K562 (cell line): ENCODE data around the gene CARMIL1. TPM values are rescaled to one million over a fixed set of nuclear protein-coding genes. Genes with fewer than 3 reads are reported as not detected.

Experiments used
- ATAC-seq: fragments of 200-7000 bp; cut with Tn5 transposase; 3 replicates; pipeline ENCODE4 v1.9.1; 2020; ENCODE audit warnings: moderate library complexity
- BruUV-seq: library from RNA; stranded (reverse); fragments of 400-500 nt; replicated peaks from 2 replicates; lab custom pipeline; 2021; lab: Mats Ljungman, UMichigan
- CTCF ChIA-PET: fragments of 300-600 bp; formaldehyde crosslinking; extraction: SDS; loops from one replicate; lab custom pipeline; 2021; ENCODE audit warnings: low intra/inter-chr PET ratio; lab: Yijun Ruan, JAX
- POLR2A ChIA-PET: fragments of 300-600, 350-650 bp; sonication (Branson Sonifier 250); formaldehyde crosslinking; extraction: SDS; loops from one replicate; lab custom pipeline; 2021; ENCODE audit warnings: antibody characterized with exemption, inconsistent platforms; lab: Yijun Ruan, JAX
- DNase-seq, 4 experiments: peaks; one replicate each; pipeline versions ENCODE4 v3.0.0 to v3.0.0-alpha.2; 2011 to 2018; ENCODE audit warnings: low spot score in 3 of 4, mixed read lengths in 3 of 4; ENCODE audit errors: extremely low read depth in 1 of 4
- FAIRE-seq: peaks from 2 replicates; lab custom pipeline; 2011; peaks lifted over from hg19 to GRCh38; lab: Jason Lieb, UNC
- H2AFZ ChIP-seq: 2 replicates; pipeline ENCODE4 v1.6.0; 2011; ENCODE audit warnings: low read depth, low read length, control low read depth, inconsistent platforms
- H3K27ac ChIP-seq: fragments of 200-600 bp; 3 replicates; pipeline ENCODE4 v1.8.0; 2011; ENCODE audit warnings: low read depth, mild to moderate bottlenecking, control low read depth, inconsistent platforms, low read length, moderate library complexity, mixed read lengths; ENCODE audit errors: extremely low read depth
- H3K27me3 ChIP-seq, 2 experiments: fragments of 300-600 bp in 1 of 2; 2 replicates in 1 of 2; 3 replicates in 1 of 2; pipeline versions ENCODE4 v1.6.0 to v1.8.0; 2011; ENCODE audit warnings: inconsistent platforms in 2 of 2, low read length in 2 of 2, mild to moderate bottlenecking in 1 of 2, mixed read lengths in 1 of 2, moderate library complexity in 1 of 2; ENCODE audit not compliant: control insufficient read depth in 2 of 2, insufficient read depth in 2 of 2
- H3K36me3 ChIP-seq: fragments of 300-600 bp; 3 replicates; pipeline ENCODE4 v1.8.0; 2011; ENCODE audit warnings: mild to moderate bottlenecking, low read length, inconsistent platforms; ENCODE audit not compliant: control insufficient read depth, insufficient read depth
- H3K4me1 ChIP-seq, 2 experiments: fragments of 200-600 bp in 1 of 2; replicated peaks in 1 of 2; 2 replicates in 1 of 2; 3 replicates in 1 of 2; pipeline versions ENCODE4 v1.5.1 to v1.8.0; 2011; ENCODE audit warnings: inconsistent platforms in 2 of 2, low read length in 2 of 2, mild to moderate bottlenecking in 1 of 2, mixed read lengths in 1 of 2, moderate library complexity in 1 of 2; ENCODE audit not compliant: control insufficient read depth in 2 of 2, insufficient read depth in 2 of 2
- H3K4me2 ChIP-seq: 2 replicates; pipeline ENCODE4 v1.6.1; 2011; ENCODE audit warnings: low read length, control low read depth, inconsistent platforms, mixed read lengths; ENCODE audit not compliant: insufficient read depth
- H3K4me3 ChIP-seq: fragments of 200-600 bp; sonication (generic), shearing (Covaris generic); 2 replicates; pipeline ENCODE4 v1.5.1; 2016; ENCODE audit warnings: control low read depth, inconsistent platforms
- H3K79me2 ChIP-seq: fragments of 200-600 bp; 3 replicates; pipeline ENCODE4 v1.8.0; 2011; ENCODE audit warnings: low read length, inconsistent platforms; ENCODE audit not compliant: control insufficient read depth, insufficient read depth
- H3K9ac ChIP-seq, 2 experiments: 2 replicates each; pipeline versions ENCODE4 v1.6.0 to v1.6.1; 2011; ENCODE audit warnings: low read depth in 2 of 2, low read length in 2 of 2, control low read depth in 1 of 2, inconsistent platforms in 1 of 2, mild to moderate bottlenecking in 1 of 2, mixed read lengths in 1 of 2; ENCODE audit not compliant: insufficient read depth in 1 of 2
- H3K9me1 ChIP-seq: one replicate; pipeline ENCODE4 v1.6.0; 2011; ENCODE audit warnings: inconsistent platforms, mild to moderate bottlenecking, low read length, moderate library complexity; ENCODE audit not compliant: control insufficient read depth, insufficient read depth
- H3K9me3 ChIP-seq: replicated peaks from 2 replicates; pipeline ENCODE4 v1.5.1; 2011; ENCODE audit warnings: low read depth, low read length, inconsistent platforms; ENCODE audit not compliant: control insufficient read depth, insufficient read depth
- H4K20me1 ChIP-seq: replicated peaks from 2 replicates; pipeline ENCODE4 v1.6.1; 2011; ENCODE audit warnings: low read length, inconsistent platforms, mixed read lengths; ENCODE audit not compliant: control insufficient read depth, insufficient read depth
- DACH1 ChIP-seq: fragments of 450-650 bp; IDR thresholded peaks from 2 replicates; pipeline ENCODE4 v1.6.1; 2018; ENCODE audit not compliant: partially characterized antibody
- GABPB2 ChIP-seq: fragments of 250-450 bp; sonication (Bioruptor Pico); conservative IDR thresholded peaks from 2 replicates; pipeline ENCODE4 v1.5.1; 2021; ENCODE audit warnings: mild to moderate bottlenecking
- PTRF ChIP-seq: fragments of 450-650 bp; IDR thresholded peaks from 2 replicates; pipeline ENCODE4 v1.6.1; 2016; ENCODE audit warnings: mild to moderate bottlenecking, missing genetic modification characterization, missing compliant biosample characterization
- ZNF316 ChIP-seq: fragments of 450-650 bp; IDR thresholded peaks from 2 replicates; pipeline ENCODE4 v1.6.1; 2016
- ZNF717 ChIP-seq: fragments of 250-450 bp; sonication (Bioruptor Pico); IDR thresholded peaks from 2 replicates; pipeline ENCODE4 v1.5.0; 2021
- WGBS: fragments of 100-300 bp; shearing (Covaris generic); methylation state at CpG from one replicate; pipeline ENCODE4 v1.1.6; 2016; ENCODE audit warnings: low coverage, mixed read lengths; ENCODE audit not compliant: insufficient coverage; ENCODE audit errors: missing lambda C conversion rate; 5-methylcytosine and 5-hydroxymethylcytosine counted together
- in situ Hi-C: fragments of 300-500 bp; cut with MboI; formaldehyde crosslinking; loops from 4 replicates; pipeline ENCODE4 v1.15.0; 2018; ENCODE audit warnings: inconsistent platforms, mixed read lengths
- intact Hi-C: fragments of 100-400 bp; cut with micrococcal nuclease; formaldehyde crosslinking; loops from 2 replicates; pipeline ENCODE4 v1.14.2; 2022
- polyA plus RNA-seq, 8 experiments: library from polyadenylated mRNA; depleted of rRNA in 4 of 8; stranded (reverse) in 5 of 8; unstranded in 3 of 8; fragments of >200 nt; fragmentation: Nextera tagmentation in 2 of 8; fragmentation: Illumina TruSeq in 1 of 8; extraction: Ambion mirVana in 2 of 8; extraction: Trizol in 1 of 8; gene quantifications; 2 replicates each; pipeline versions ENCODE4 v1.2.1 to v1.2.3, GENCODE V29; 2011 to 2014; ENCODE audit warnings: inconsistent platforms in 1 of 8, missing spikeins in 1 of 8
- total RNA-seq, 7 experiments: library from RNA; depleted of rRNA in 6 of 7; stranded (reverse); fragments of >200 nt in 6 of 7; fragmentation: Illumina TruSeq in 2 of 7; extraction: Trizol in 2 of 7; gene quantifications; 2 replicates each; pipeline versions ENCODE4 v1.2.1 to v1.2.3, GENCODE V29; 2011 to 2021; ENCODE audit warnings: low replicate concordance in 1 of 7

CARMIL1 gene
- total and polyA plus RNA-seq, 9 of the 15 experiments (the other 6 are each of a cell fraction or from before 2014, with no cell fraction given), result 0.04 to 0.32 (median 0.10) TPM; not detected in 1

GRCh38 chr6:25468881-25469280 lies 189.7 kb downstream of the CARMIL1 start:
- in situ Hi-C loops, result no loop called here
- TF ChIP-seq ZNF717 (CRISPR knock-in tag), result no peak
- TF ChIP-seq ZNF316, result peak; percentile 33; the same call in 1 of the 2 replicates
- TF ChIP-seq, all 486 proteins: peak for 1
- ChIA-PET CTCF (no interaction called here), POLR2A (no interaction called here)
- DNase-seq (no peak), FAIRE-seq (no peak), ATAC-seq (no peak)
- no peaks in the 10 kb centered on the region for H4K20me1 ChIP-seq
- 0% methylated on average over 2 of the region's 2 CpGs for WGBS
- intact Hi-C loops, result no loop called here
- H3K4me3 ChIP-seq, result no peak overlapping the region
- no peak overlapping the region for H3K4me2 ChIP-seq
- no peak overlapping the region for H3K9ac ChIP-seq
- no peaks in the 10 kb centered on the region for H3K4me1 ChIP-seq
- no peaks in the 10 kb centered on the region for H3K36me3 ChIP-seq
- no peaks in the 10 kb centered on the region for H3K9me3 ChIP-seq
- no peak overlapping the region for H3K27ac ChIP-seq
- H3K9me1 ChIP-seq, result no peaks in the 10 kb centered on the region
- H3K79me2 ChIP-seq, result no peaks in the 10 kb centered on the region
- H3K27me3 ChIP-seq, result no peaks in the 10 kb centered on the region
- BruUV-seq, result no TSS peak
- no peak overlapping the region for H2AFZ ChIP-seq

- H3K79me2 ChIP-seq, result no peaks in the 10 kb centered on the region
- no peaks in the 10 kb centered on the region; a peak in 1 of 5 replicates for H3K27me3 ChIP-seq
- no peak overlapping the region for H3K27ac ChIP-seq
- no TSS peak for BruUV-seq
- H3K9me1 ChIP-seq, result no peaks in the 10 kb centered on the region
- POLR2A ChIA-PET, result no interaction called here
- no peak overlapping the region for H2AFZ ChIP-seq
- TF ChIP-seq PTRF (tag) (no peak), GABPB2 (CRISPR knock-in tag) (no peak), DACH1 (peak; percentile 7)
- H3K4me3 ChIP-seq, result no peak overlapping the region
- CTCF ChIA-PET, result no interaction called here
- H3K4me1 ChIP-seq, result no peaks in the 10 kb centered on the region
- no peak overlapping the region for H3K4me2 ChIP-seq
- no peaks in the 10 kb centered on the region for H4K20me1 ChIP-seq
- intact Hi-C loops (no loop called here), in situ Hi-C loops (no loop called here)
- DNase-seq (no peak), FAIRE-seq (no peak), ATAC-seq (no peak)
- no peak overlapping the region for H3K9ac ChIP-seq
- H3K9me3 ChIP-seq, result no peaks in the 10 kb centered on the region
- no peaks in the 10 kb centered on the region for H3K36me3 ChIP-seq
These were observed 190.7 kb downstream of the CARMIL1 start for GRCh38 chr6:25469797-25470388.
